ENCODE measurements around the gene TMEM132A.

- TF ChIP-seq CTCF (IDR thresholded peaks at IDR 0.05): no peak
- TF ChIP-seq POLR2A (IDR thresholded peaks at IDR 0.05): no peak
These were observed 18.6 kb upstream of the TMEM132A start for GRCh38 chr11:60905551-60906113.

All from vagina (tissue), 2 donors.